ENCODE measurements around the gene SPTB. TPM values are rescaled to one million over a fixed set of nuclear protein-coding genes. Genes with fewer than 3 reads are reported as not detected.
A peak's percentile ranks its signal among the peaks of the same experiment; 100 is the strongest.

The SPTB gene
- total RNA-seq, 1 experiment from 2014 or later: 2.3 TPM

GRCh38 chr14:64730061-64730440 is 149.7 kb downstream of the SPTB start:
- Histone ChIP-seq H3K23ac (ENCODE audit: insufficient read length, low read depth, low read length) (no peak overlapping the region), H3K9me3 (ENCODE audit: control insufficient read depth, low read depth, low read length) (no peaks in the 10 kb centered on the region), H4K5ac (ENCODE audit: insufficient read length, low read depth, low read length) (no peak overlapping the region), H2BK120ac (ENCODE audit: low read depth, low read length, poor library complexity, severe bottlenecking) (no peak overlapping the region), H2BK5ac (ENCODE audit: insufficient read length, low read length) (no peak overlapping the region), H3K27ac (ENCODE audit: insufficient read length, low read depth, low read length) (no peak overlapping the region), H2AK5ac (ENCODE audit: insufficient read length, low read length) (no peak overlapping the region), H3K4ac (ENCODE audit: low read depth, low read length) (no peak overlapping the region), H3K23me2 (ENCODE audit: insufficient read length, low read depth, low read length, poor library complexity, severe bottlenecking) (no peaks in the 10 kb centered on the region), H2BK12ac (ENCODE audit: insufficient read length, low read depth, low read length) (no peak overlapping the region), H3T11ph (ENCODE audit: low read length) (no peak overlapping the region), H2BK20ac (ENCODE audit: low read depth, low read length, poor library complexity, severe bottlenecking) (no peak overlapping the region), H4K20me1 (ENCODE audit: control insufficient read depth, insufficient read depth, insufficient read length) (no peaks in the 10 kb centered on the region), H2BK15ac (ENCODE audit: low read depth, low read length) (no peak overlapping the region), H3K4me1 (ENCODE audit: insufficient read depth, low read length) (peaks cover 8% of the 10 kb centered on the region; the same call in 1 of the 2 replicates), H2AFZ (ENCODE audit: low read length) (no peak overlapping the region), H3K27me3 (ENCODE audit: insufficient read depth, low read length) (no peaks in the 10 kb centered on the region), H3K14ac (ENCODE audit: insufficient read depth, low read length) (no peak overlapping the region), H3K79me1 (ENCODE audit: insufficient read depth, low read depth, low read length, poor library complexity, severe bottlenecking) (peaks cover 2% of the 10 kb centered on the region), H3K79me2 (ENCODE audit: insufficient read depth, low read length) (no peaks in the 10 kb centered on the region; the same call in 1 of the 2 replicates), H3K4me2 (ENCODE audit: insufficient read depth, insufficient read length, low read length) (no peak overlapping the region), H3K56ac (ENCODE audit: insufficient read length, low read depth, low read length) (no peak overlapping the region), H3K9ac (ENCODE audit: extremely low read depth, insufficient read length, low read length) (no peak overlapping the region), H3K18ac (ENCODE audit: insufficient read length, low read depth, low read length) (no peak overlapping the region), H4K91ac (ENCODE audit: insufficient read length, low read depth, low read length) (no peak overlapping the region), H4K8ac (replicated peaks; ENCODE audit: insufficient read length, low read depth, low read length) (no peak overlapping the region)
- TF ChIP-seq, protein P1, sequence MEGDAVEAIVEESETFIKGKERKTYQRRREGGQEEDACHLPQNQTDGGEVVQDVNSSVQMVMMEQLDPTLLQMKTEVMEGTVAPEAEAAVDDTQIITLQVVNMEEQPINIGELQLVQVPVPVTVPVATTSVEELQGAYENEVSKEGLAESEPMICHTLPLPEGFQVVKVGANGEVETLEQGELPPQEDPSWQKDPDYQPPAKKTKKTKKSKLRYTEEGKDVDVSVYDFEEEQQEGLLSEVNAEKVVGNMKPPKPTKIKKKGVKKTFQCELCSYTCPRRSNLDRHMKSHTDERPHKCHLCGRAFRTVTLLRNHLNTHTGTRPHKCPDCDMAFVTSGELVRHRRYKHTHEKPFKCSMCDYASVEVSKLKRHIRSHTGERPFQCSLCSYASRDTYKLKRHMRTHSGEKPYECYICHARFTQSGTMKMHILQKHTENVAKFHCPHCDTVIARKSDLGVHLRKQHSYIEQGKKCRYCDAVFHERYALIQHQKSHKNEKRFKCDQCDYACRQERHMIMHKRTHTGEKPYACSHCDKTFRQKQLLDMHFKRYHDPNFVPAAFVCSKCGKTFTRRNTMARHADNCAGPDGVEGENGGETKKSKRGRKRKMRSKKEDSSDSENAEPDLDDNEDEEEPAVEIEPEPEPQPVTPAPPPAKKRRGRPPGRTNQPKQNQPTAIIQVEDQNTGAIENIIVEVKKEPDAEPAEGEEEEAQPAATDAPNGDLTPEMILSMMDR (conservative IDR thresholded peaks at IDR 0.05): no peak
- Mint-ChIP-seq H3K4me1 (peaks cover 33 to 34% of the 10 kb centered on the region in 2 experiments), H3K4me3 (no peak overlapping the region), H3K27me3 (ENCODE audit: low read depth) (no peaks in the 10 kb centered on the region), H3K9me3 (no peaks in the 10 kb centered on the region), H3K36me3 (ENCODE audit: insufficient read depth in 1 of 3, low read depth in 3 of 3) (peaks cover 33 to 62% (median 56%) of the 10 kb centered on the region in 3 experiments; a peak in 6 of 7 replicates), H3K27ac (peak overlapping the region; percentile 66 to 68 (median 67); a peak in 5 of 7 replicates)
- whole genome bisulfite sequencing (ENCODE audit: extremely low coverage, insufficient read length, low lambda C conversion rate): no CpG with 5 or more reads among the region's 1 CpG
- no peak for DNase-seq
